22Rv1 (cell line): ENCODE data around the gene SLC12A7.
"Not testable (repeated sequence)": the region's sequence is repeated elsewhere in the genome, so short reads cannot be mapped to it uniquely, and the experiment has no call there.

Experiments used
- H3K27ac ChIP-seq: fragments of 450-650 bp; 2 replicates; pipeline ENCODE4 v1.5.1; 2017
- ZFX ChIP-seq: fragments of 450-650 bp; IDR thresholded peaks from 2 replicates; pipeline ENCODE4 v1.6.1; 2017; ENCODE audit warnings: antibody characterized with exemption, borderline replicate concordance
- TF ChIP-seq, protein P1 (sequence below): fragments of 450-650 bp; IDR thresholded peaks from 2 replicates; pipeline ENCODE4 v1.5.1; 2017; ENCODE audit warnings: mild to moderate bottlenecking

Gene SLC12A7

GRCh38 chr5:1101961-1102713, 9.7 kb downstream of the SLC12A7 start:
- TF ChIP-seq, protein P1, sequence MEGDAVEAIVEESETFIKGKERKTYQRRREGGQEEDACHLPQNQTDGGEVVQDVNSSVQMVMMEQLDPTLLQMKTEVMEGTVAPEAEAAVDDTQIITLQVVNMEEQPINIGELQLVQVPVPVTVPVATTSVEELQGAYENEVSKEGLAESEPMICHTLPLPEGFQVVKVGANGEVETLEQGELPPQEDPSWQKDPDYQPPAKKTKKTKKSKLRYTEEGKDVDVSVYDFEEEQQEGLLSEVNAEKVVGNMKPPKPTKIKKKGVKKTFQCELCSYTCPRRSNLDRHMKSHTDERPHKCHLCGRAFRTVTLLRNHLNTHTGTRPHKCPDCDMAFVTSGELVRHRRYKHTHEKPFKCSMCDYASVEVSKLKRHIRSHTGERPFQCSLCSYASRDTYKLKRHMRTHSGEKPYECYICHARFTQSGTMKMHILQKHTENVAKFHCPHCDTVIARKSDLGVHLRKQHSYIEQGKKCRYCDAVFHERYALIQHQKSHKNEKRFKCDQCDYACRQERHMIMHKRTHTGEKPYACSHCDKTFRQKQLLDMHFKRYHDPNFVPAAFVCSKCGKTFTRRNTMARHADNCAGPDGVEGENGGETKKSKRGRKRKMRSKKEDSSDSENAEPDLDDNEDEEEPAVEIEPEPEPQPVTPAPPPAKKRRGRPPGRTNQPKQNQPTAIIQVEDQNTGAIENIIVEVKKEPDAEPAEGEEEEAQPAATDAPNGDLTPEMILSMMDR: no peak
- no peak for TF ChIP-seq ZFX

GRCh38 chr5:1100664-1101574, 10.9 kb downstream of the SLC12A7 start:
- H3K27ac ChIP-seq: no peak overlapping the region

More at GRCh38 chr5:1101961-1102713, 9.7 kb downstream of the SLC12A7 start:
- H3K27ac ChIP-seq: no peak overlapping the region

GRCh38 chr5:1099926-1100663, 11.8 kb downstream of the SLC12A7 start:
- TF ChIP-seq, protein P1: no peak
- no peak for TF ChIP-seq ZFX
- H3K27ac ChIP-seq: no peak overlapping the region

More at GRCh38 chr5:1100664-1101574, 10.9 kb downstream of the SLC12A7 start:
- TF ChIP-seq, protein P1: no peak
- no peak for TF ChIP-seq ZFX

GRCh38 chr5:1098986-1099597, 12.8 kb downstream of the SLC12A7 start:
- no peak for TF ChIP-seq ZFX
- TF ChIP-seq, protein P1: no peak
- no peak overlapping the region for H3K27ac ChIP-seq

GRCh38 chr5:1097988-1098385, 13.9 kb downstream of the SLC12A7 start:
- not testable (repeated sequence) for H3K27ac ChIP-seq

GRCh38 chr5:1097381-1097987, 14.4 kb downstream of the SLC12A7 start:
- TF ChIP-seq, protein P1: no peak
- TF ChIP-seq ZFX: no peak
- no peak overlapping the region for H3K27ac ChIP-seq

- no peak for TF ChIP-seq ZFX
- TF ChIP-seq, protein P1: no peak
- H3K27ac ChIP-seq: no peak overlapping the region
Measured at GRCh38 chr5:1096838-1097237, 15.0 kb downstream of the SLC12A7 start.
